ENCODE measurements around the gene ACSL5. TPM values are rescaled to one million over a fixed set of nuclear protein-coding genes. Genes with fewer than 3 reads are reported as not detected.

Gene ACSL5
- total RNA-seq, 1 experiment from 2014 or later: not detected

DNA sequence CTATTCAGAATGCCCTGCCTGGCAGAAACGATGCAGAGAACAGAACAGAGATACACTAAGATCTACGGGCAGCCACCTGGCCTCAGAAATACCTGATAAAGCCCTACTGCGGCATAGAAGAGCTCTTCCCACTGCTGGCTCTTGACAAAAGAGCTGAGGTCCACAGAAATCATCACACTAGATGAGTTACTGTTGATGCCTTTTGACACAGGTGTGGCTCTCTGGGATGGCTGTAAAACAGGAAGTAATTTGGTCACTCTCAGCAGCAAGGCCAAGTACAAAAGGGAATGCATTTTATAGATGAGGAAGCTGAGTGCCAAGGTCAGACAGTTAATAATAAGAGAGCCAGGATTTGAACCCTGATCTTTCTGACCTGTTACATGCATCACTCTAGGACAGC lies 35.0 kb upstream of the ACSL5 start:
- H3K27me3 Mint-ChIP-seq (ENCODE audit: low read depth): peaks cover 4% of the 10 kb centered on the region
- no peaks in the 10 kb centered on the region for H3K36me3 Mint-ChIP-seq (ENCODE audit: insufficient read depth in 1 of 3, low read depth in 3 of 3)
- H2AK5ac ChIP-seq (ENCODE audit: insufficient read length, low read length): no peak overlapping the region
- H2AFZ ChIP-seq (ENCODE audit: low read length): no peak overlapping the region
- no peaks in the 10 kb centered on the region for H3K9me3 ChIP-seq (ENCODE audit: control insufficient read depth, low read depth, low read length)
- no peak overlapping the region for H4K91ac ChIP-seq (ENCODE audit: insufficient read length, low read depth, low read length)
- H3K27ac ChIP-seq (ENCODE audit: insufficient read length, low read depth, low read length): no peak overlapping the region
- no peak overlapping the region for H3K4me2 ChIP-seq (ENCODE audit: insufficient read depth, insufficient read length, low read length)
- no peaks in the 10 kb centered on the region for H3K79me1 ChIP-seq (ENCODE audit: insufficient read depth, low read depth, low read length, poor library complexity, severe bottlenecking)
- no peaks in the 10 kb centered on the region for H4K20me1 ChIP-seq (ENCODE audit: control insufficient read depth, insufficient read depth, insufficient read length)
- H3K18ac ChIP-seq (ENCODE audit: insufficient read length, low read depth, low read length): no peak overlapping the region
- no peak overlapping the region for H3K4me3 Mint-ChIP-seq
- H3K23ac ChIP-seq (ENCODE audit: insufficient read length, low read depth, low read length): no peak overlapping the region
- H4K5ac ChIP-seq (ENCODE audit: insufficient read length, low read depth, low read length): no peak overlapping the region
- no peaks in the 10 kb centered on the region for H3K79me2 ChIP-seq (ENCODE audit: insufficient read depth, low read length)
- TF ChIP-seq, protein P1, sequence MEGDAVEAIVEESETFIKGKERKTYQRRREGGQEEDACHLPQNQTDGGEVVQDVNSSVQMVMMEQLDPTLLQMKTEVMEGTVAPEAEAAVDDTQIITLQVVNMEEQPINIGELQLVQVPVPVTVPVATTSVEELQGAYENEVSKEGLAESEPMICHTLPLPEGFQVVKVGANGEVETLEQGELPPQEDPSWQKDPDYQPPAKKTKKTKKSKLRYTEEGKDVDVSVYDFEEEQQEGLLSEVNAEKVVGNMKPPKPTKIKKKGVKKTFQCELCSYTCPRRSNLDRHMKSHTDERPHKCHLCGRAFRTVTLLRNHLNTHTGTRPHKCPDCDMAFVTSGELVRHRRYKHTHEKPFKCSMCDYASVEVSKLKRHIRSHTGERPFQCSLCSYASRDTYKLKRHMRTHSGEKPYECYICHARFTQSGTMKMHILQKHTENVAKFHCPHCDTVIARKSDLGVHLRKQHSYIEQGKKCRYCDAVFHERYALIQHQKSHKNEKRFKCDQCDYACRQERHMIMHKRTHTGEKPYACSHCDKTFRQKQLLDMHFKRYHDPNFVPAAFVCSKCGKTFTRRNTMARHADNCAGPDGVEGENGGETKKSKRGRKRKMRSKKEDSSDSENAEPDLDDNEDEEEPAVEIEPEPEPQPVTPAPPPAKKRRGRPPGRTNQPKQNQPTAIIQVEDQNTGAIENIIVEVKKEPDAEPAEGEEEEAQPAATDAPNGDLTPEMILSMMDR (conservative IDR thresholded peaks at IDR 0.05): no peak
- H2BK20ac ChIP-seq (ENCODE audit: low read depth, low read length, poor library complexity, severe bottlenecking): no peak overlapping the region
- no CpG with 5 or more reads among the region's 3 CpGs for WGBS (ENCODE audit: extremely low coverage, insufficient read length, low lambda C conversion rate)
- no peak overlapping the region for H4K8ac ChIP-seq (replicated peaks; ENCODE audit: insufficient read length, low read depth, low read length)
- H3T11ph ChIP-seq (ENCODE audit: low read length): no peak overlapping the region
- no peaks in the 10 kb centered on the region for H3K9me3 Mint-ChIP-seq
- no peak overlapping the region for H2BK12ac ChIP-seq (ENCODE audit: insufficient read length, low read depth, low read length)
- H2BK5ac ChIP-seq (ENCODE audit: insufficient read length, low read length): no peak overlapping the region
- no peak overlapping the region for H3K14ac ChIP-seq (ENCODE audit: insufficient read depth, low read length)
- H2BK120ac ChIP-seq (ENCODE audit: low read depth, low read length, poor library complexity, severe bottlenecking): no peak overlapping the region
- no peak overlapping the region for H3K56ac ChIP-seq (ENCODE audit: insufficient read length, low read depth, low read length)
- no peak for DNase-seq
- no peak overlapping the region for H2BK15ac ChIP-seq (ENCODE audit: low read depth, low read length)
- no peak overlapping the region for H3K4ac ChIP-seq (ENCODE audit: low read depth, low read length)
- H3K23me2 ChIP-seq (ENCODE audit: insufficient read length, low read depth, low read length, poor library complexity, severe bottlenecking): no peaks in the 10 kb centered on the region
- H3K4me1 Mint-ChIP-seq: no peaks in the 10 kb centered on the region
- no peaks in the 10 kb centered on the region for H3K4me1 ChIP-seq (ENCODE audit: insufficient read depth, low read length)
- H3K9ac ChIP-seq (ENCODE audit: extremely low read depth, insufficient read length, low read length): no peak overlapping the region
- no peak overlapping the region for H3K27ac Mint-ChIP-seq
- no peaks in the 10 kb centered on the region; the same call in 1 of the 2 replicates for H3K27me3 ChIP-seq (ENCODE audit: insufficient read depth, low read length)

Measured in H9 (cell line).